HG03025 (cell line): ENCODE results near the gene RAMP1.

Source experiments
- ATAC-seq: cut with Tn5 transposase; IDR thresholded peaks from one replicate; pipeline ENCODE4 v1.9.1; 2021; ENCODE audit warnings: mild to moderate bottlenecking, moderate library complexity; ENCODE audit not compliant: unreplicated experiment, low FRiP score

RAMP1 gene

GRCh38 chr2:237892984-237893595 is 33.7 kb downstream of the RAMP1 start:
- ATAC-seq, result no peak

GRCh38 chr2:237894396-237894979 is 35.1 kb downstream of the RAMP1 start:
- ATAC-seq, result no peak

GRCh38 chr2:237894986-237895543 is 35.6 kb downstream of the RAMP1 start:
- no peak for ATAC-seq

- no peak for ATAC-seq
These were observed 36.4 kb downstream of the RAMP1 start for GRCh38 chr2:237895544-237896506.

- no peak for ATAC-seq
These were observed 37.1 kb downstream of the RAMP1 start for GRCh38 chr2:237896507-237896892.

- no peak for ATAC-seq
These were observed 37.5 kb downstream of the RAMP1 start for GRCh38 chr2:237896956-237897355.

GRCh38 chr2:237898057-237898414 is 38.6 kb downstream of the RAMP1 start:
- no peak for ATAC-seq

- ATAC-seq, result no peak
These were observed 41.7 kb downstream of the RAMP1 start for GRCh38 chr2:237900891-237901831.

GRCh38 chr2:237901932-237902850 is 42.8 kb downstream of the RAMP1 start:
- ATAC-seq, result no peak

GRCh38 chr2:237904831-237905599 is 45.6 kb downstream of the RAMP1 start:
- no peak for ATAC-seq

GRCh38 chr2:237907144-237907543 is 47.7 kb downstream of the RAMP1 start:
- ATAC-seq, result no peak

- ATAC-seq, result no peak
These were observed 49.8 kb downstream of the RAMP1 start for GRCh38 chr2:237909075-237909695.

- no peak for ATAC-seq
These were observed 50.5 kb downstream of the RAMP1 start for GRCh38 chr2:237909801-237910475.

GRCh38 chr2:237910576-237911362 is 51.3 kb downstream of the RAMP1 start:
- ATAC-seq, result no peak

GRCh38 chr2:237911363-237912017 is 52.1 kb downstream of the RAMP1 start:
- ATAC-seq, result no peak
